GM12878 (cell line): Measurements from ENCODE around the gene ATP4B.

Experiments used
- ASH2L ChIP-seq: fragments of 300-600, 200-600 bp; sonication (generic); IDR thresholded peaks from 2 replicates; pipeline ENCODE4 v1.6.1; 2017; ENCODE audit warnings: low read depth, mild to moderate bottlenecking, borderline replicate concordance
- EZH2 ChIP-seq: IDR thresholded peaks from 2 replicates; pipeline ENCODE4 v1.6.1; 2012; ENCODE audit warnings: low read depth, mild to moderate bottlenecking, control low read depth, inconsistent platforms, low read length, borderline replicate concordance; ENCODE audit not compliant: control insufficient read depth
- IRF5 ChIP-seq: fragments of 450-650 bp; IDR thresholded peaks from 2 replicates; pipeline ENCODE4 v1.6.1; 2017; ENCODE audit warnings: borderline replicate concordance
- MXI1 ChIP-seq: fragments of 150-350 bp; IDR thresholded peaks from 2 replicates; pipeline ENCODE4 v1.6.1; 2011; ENCODE audit warnings: low read depth, mild to moderate bottlenecking, inconsistent platforms, low read length, improper control_type of control experiment
- MYC ChIP-seq: IDR thresholded peaks from 2 replicates; pipeline ENCODE4 v1.6.1; 2011; ENCODE audit warnings: mild to moderate bottlenecking, low read length, moderate library complexity, inconsistent platforms; ENCODE audit not compliant: insufficient read depth, insufficient replicate concordance, insufficient read length, severe bottlenecking
- POLR2A ChIP-seq: IDR thresholded peaks from 2 replicates; pipeline ENCODE4 v1.6.1; 2011; ENCODE audit warnings: low read depth, mild to moderate bottlenecking, low read length
- POLR2AphosphoS5 ChIP-seq: IDR thresholded peaks from 2 replicates; pipeline ENCODE4 v1.6.1; 2011; ENCODE audit warnings: mild to moderate bottlenecking, low read length, inconsistent platforms
- RAD21 ChIP-seq: IDR thresholded peaks from 2 replicates; pipeline ENCODE4 v1.6.1; 2011; ENCODE audit warnings: mild to moderate bottlenecking, low read depth, low read length, moderate library complexity; ENCODE audit not compliant: insufficient read depth
- RFX5 ChIP-seq: IDR thresholded peaks from 2 replicates; pipeline ENCODE4 v1.6.1; 2011; ENCODE audit warnings: low read depth, low read length, improper control_type of control experiment
- SREBF2 ChIP-seq: IDR thresholded peaks from 2 replicates; pipeline ENCODE4 v1.6.1; 2012; ENCODE audit warnings: mild to moderate bottlenecking, low read length
- ZNF384 ChIP-seq: IDR thresholded peaks from 2 replicates; pipeline ENCODE4 v1.6.1; 2012; ENCODE audit warnings: low read depth, mild to moderate bottlenecking, low read length, improper control_type of control experiment, borderline replicate concordance

- no peak for TF ChIP-seq RAD21
- no peak for TF ChIP-seq ZNF384
- TF ChIP-seq POLR2A, result no peak
- TF ChIP-seq SREBF2, result no peak
- no peak for TF ChIP-seq MYC
- no peak for TF ChIP-seq POLR2AphosphoS5
- no peak for TF ChIP-seq IRF5
- no peak for TF ChIP-seq ASH2L
- no peak for TF ChIP-seq RFX5
- TF ChIP-seq MXI1, result no peak
- no peak for TF ChIP-seq EZH2
Measured at GRCh38 chr13:113660066-113660465, 2.1 kb upstream of the ATP4B start.
